ENCODE results near the gene ZDHHC3.

Gene ZDHHC3

DNA sequence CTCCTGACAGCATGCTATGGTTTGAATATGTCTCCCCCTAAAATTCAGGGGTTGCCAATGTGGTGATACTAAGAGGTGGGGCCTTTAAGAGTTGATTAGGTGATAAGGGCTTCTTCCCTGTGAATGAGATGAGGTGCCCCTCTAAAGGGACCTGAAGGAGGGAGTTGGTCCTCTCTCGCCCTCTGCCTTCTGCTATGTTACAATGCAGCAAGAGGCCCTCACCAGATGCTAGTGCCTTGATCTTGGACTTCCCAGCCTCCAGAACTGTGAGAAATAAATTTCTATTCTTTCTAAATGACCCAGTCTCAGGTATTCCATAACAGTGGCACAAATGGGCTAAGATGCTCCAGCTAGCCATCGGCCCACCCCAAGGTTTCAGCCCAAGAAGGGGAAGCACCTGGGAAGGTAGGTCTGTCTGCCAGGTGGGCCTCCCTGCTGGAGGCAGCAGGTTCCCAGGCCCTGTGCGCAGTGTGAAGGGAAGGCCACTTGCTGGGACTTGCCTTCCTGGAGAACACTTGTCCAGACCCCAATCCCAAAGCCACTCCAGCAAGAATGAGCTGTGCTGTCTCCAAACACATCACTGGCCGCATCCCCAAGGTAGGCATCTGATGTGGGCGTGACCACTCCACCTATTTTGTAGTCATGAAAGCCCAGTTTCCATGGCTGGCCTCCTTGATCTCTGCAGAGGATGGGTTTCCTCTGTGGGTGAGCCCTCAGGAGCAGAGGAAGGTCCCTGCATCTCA, 92.6 kb downstream of the ZDHHC3 start:
- in situ Hi-C loops (cut with HindIII; ENCODE audit: low pct_ligation_motif_present, low pct_unique_long_range_greater_than_20kb, low sequenced_read_pairs): no loop called here
- DNase-seq: no peak

DNA sequence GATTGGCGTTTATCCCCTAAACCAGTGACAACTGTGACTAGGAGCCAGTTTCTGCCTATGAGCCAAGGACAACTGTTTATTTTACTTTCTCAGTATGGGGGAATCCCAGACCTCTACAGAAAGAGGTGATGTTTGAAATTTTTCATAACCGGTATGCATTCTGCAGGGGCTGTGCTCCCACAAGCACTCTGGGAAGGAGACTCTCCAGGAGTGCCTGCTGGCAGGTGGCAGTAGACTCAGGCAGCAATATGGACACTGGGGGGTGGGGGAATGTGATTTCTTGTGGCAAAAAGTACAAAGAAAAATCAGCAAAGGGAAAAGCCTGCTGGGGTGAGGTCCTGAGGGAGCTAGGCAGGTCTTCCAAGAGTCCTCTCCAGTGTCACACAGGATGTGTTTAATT, 95.7 kb downstream of the ZDHHC3 start:
- in situ Hi-C loops (cut with HindIII; ENCODE audit: low pct_ligation_motif_present, low pct_unique_long_range_greater_than_20kb, low sequenced_read_pairs): no loop called here
- DNase-seq: no peak

DNA sequence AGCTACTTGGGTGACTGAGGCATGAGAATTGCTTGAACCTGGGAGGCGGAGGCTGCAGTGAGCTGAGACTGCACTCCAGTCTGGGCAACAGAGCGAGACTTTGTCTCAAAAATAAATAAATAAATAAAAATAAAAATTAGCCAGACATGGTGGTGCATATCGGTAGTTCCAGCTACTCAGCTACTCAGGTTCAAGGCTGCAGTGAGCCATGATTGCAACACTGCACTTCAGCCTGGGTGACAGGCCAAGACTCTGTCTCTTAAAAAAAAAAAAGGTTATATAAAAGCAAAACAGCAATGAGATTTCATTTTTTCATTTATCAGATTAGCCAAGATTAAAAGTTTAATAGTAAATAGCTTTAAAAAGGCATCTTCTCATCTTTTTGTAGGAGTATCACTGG, 98.6 kb downstream of the ZDHHC3 start:
- in situ Hi-C loops (cut with HindIII; ENCODE audit: low pct_ligation_motif_present, low pct_unique_long_range_greater_than_20kb, low sequenced_read_pairs): no loop called here

DNA sequence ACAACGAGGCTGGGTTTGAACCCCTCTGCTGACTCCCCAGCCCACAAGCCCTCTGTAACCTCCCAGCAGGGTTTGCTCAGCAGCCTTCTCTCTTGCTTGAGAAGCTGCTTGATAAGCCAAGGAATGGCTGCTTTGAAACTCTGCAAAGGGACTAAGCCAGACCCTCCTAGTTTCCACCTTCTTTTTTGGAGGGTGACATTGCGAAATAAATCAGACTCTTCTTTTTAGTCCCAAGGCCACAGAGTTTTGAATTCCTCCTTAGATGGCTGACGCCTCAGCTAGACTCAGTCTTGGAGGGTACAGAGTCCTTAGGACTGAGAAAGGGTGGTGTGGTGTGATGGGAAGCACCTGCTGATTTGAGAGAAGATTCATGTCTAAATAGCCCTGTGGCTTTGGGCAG, 100.4 kb downstream of the ZDHHC3 start:
- no peak for DNase-seq

More for the DNA sequence above, 98.6 kb downstream of the ZDHHC3 start:
- no peak for DNase-seq

More for the DNA sequence above, 100.4 kb downstream of the ZDHHC3 start:
- in situ Hi-C loops (cut with HindIII; ENCODE audit: low pct_ligation_motif_present, low pct_unique_long_range_greater_than_20kb, low sequenced_read_pairs): no loop called here

Data from ACHN (cell line).